K562 (cell line): ENCODE results near the gene LBHD1. TPM values are rescaled to one million over a fixed set of nuclear protein-coding genes. Genes with fewer than 3 reads are reported as not detected.

Source experiments
- ATF1 ChIP-seq, 2 experiments: fragments of 450-650 bp in 1 of 2; IDR thresholded peaks; 2 replicates each; pipeline ENCODE4 v1.6.1; 2016; ENCODE audit warnings: missing compliant biosample characterization in 1 of 2, missing genetic modification characterization in 1 of 2
- CHD2 ChIP-seq: IDR thresholded peaks from 2 replicates; pipeline ENCODE4 v1.6.1; 2011; ENCODE audit warnings: low read depth, low read length
- CTBP1 ChIP-seq: fragments of 450-650 bp; IDR thresholded peaks from 2 replicates; pipeline ENCODE4 v1.6.1; 2016; ENCODE audit warnings: borderline replicate concordance
- CTCF ChIP-seq, 3 experiments: IDR thresholded peaks in 2 of 3; conservative IDR thresholded peaks in 1 of 3; 2 replicates each; pipeline ENCODE4 v1.5.1; 2011 to 2012; ENCODE audit warnings: low read length in 3 of 3, mild to moderate bottlenecking in 3 of 3, control low read depth in 2 of 3, improper control_type of control experiment in 1 of 3, inconsistent platforms in 1 of 3, low read depth in 1 of 3, mixed read lengths in 1 of 3, moderate library complexity in 1 of 3; ENCODE audit not compliant: insufficient read depth in 2 of 3
- HNRNPL ChIP-seq: fragments of 200-400 bp; formaldehyde crosslinking; IDR thresholded peaks from 2 replicates; pipeline ENCODE4 v1.6.1; 2017; ENCODE audit warnings: low read depth, mild to moderate bottlenecking, low read length
- IRF2 ChIP-seq: sonication (generic); formaldehyde crosslinking; IDR thresholded peaks from 2 replicates; pipeline ENCODE4 v1.8.1; 2022; ENCODE audit warnings: mild to moderate bottlenecking, missing genetic modification reagents
- NR2C2 ChIP-seq, 2 experiments: fragments of 200-800 bp in 1 of 2; sonication (Bioruptor generic) in 1 of 2; sonication (generic) in 1 of 2; formaldehyde crosslinking in 1 of 2; IDR thresholded peaks; 2 replicates each; pipeline versions ENCODE4 v1.6.1 to v1.8.0; 2016 to 2022; ENCODE audit warnings: mild to moderate bottlenecking in 1 of 2, missing compliant biosample characterization in 1 of 2, missing genetic modification characterization in 1 of 2, missing genetic modification reagents in 1 of 2
- POU5F1 ChIP-seq: fragments of 150-350 bp; IDR thresholded peaks from 2 replicates; pipeline ENCODE4 v1.6.1; 2014; ENCODE audit warnings: borderline replicate concordance, low read length, low read depth, mild to moderate bottlenecking; ENCODE audit not compliant: partially characterized antibody
- SP1 ChIP-seq: sonication (generic); formaldehyde crosslinking; IDR thresholded peaks from 2 replicates; pipeline ENCODE4 v1.8.1; 2022; ENCODE audit warnings: mild to moderate bottlenecking, missing genetic modification reagents
- TAF1 ChIP-seq: IDR thresholded peaks from 2 replicates; pipeline ENCODE4 v1.6.1; 2011; ENCODE audit warnings: mild to moderate bottlenecking, low read length, moderate library complexity; ENCODE audit not compliant: insufficient read depth, control insufficient read depth, severe bottlenecking; ENCODE audit errors: extremely low read depth
- TFAP4 ChIP-seq: sonication (generic); formaldehyde crosslinking; IDR thresholded peaks from 2 replicates; pipeline ENCODE4 v1.8.0; 2022; ENCODE audit warnings: missing genetic modification reagents, mild to moderate bottlenecking, moderate library complexity, borderline replicate concordance
- THRB ChIP-seq: fragments of 450-650 bp; formaldehyde crosslinking; conservative IDR thresholded peaks from 2 replicates; pipeline ENCODE4 v1.4.0; 2022; ENCODE audit warnings: mild to moderate bottlenecking, missing genetic modification characterization
- USF2 ChIP-seq: sonication (generic); formaldehyde crosslinking; IDR thresholded peaks from 2 replicates; pipeline ENCODE4 v1.5.0; 2020; ENCODE audit warnings: missing genetic modification reagents
- ZBTB11 ChIP-seq, 3 experiments: fragments of 200-800 bp in 1 of 3; fragments of 250-450 bp in 1 of 3; fragments of 450-650 bp in 1 of 3; sonication (Bioruptor Pico) in 1 of 3; sonication (Bioruptor generic) in 1 of 3; formaldehyde crosslinking in 1 of 3; IDR thresholded peaks; 2 replicates each; pipeline versions ENCODE4 v1.6.1 to v1.8.0; 2016 to 2022; ENCODE audit warnings: mild to moderate bottlenecking in 2 of 3, missing genetic modification characterization in 2 of 3, missing compliant biosample characterization in 1 of 3, moderate library complexity in 1 of 3
- ZBTB17 ChIP-seq: fragments of 450-650 bp; formaldehyde crosslinking; IDR thresholded peaks from 2 replicates; pipeline ENCODE4 v1.4.0; 2020; ENCODE audit warnings: mild to moderate bottlenecking
- ZNF197 ChIP-seq: fragments of 200-800 bp; sonication (Bioruptor generic); IDR thresholded peaks from 2 replicates; pipeline ENCODE4 v1.6.1; 2016; ENCODE audit warnings: low read depth, missing genetic modification characterization, missing compliant biosample characterization
- polyA plus RNA-seq, 8 experiments: library from polyadenylated mRNA; depleted of rRNA in 4 of 8; stranded (reverse) in 5 of 8; unstranded in 3 of 8; fragments of >200 nt; fragmentation: Nextera tagmentation in 2 of 8; fragmentation: Illumina TruSeq in 1 of 8; extraction: Ambion mirVana in 2 of 8; extraction: Trizol in 1 of 8; gene quantifications; 2 replicates each; pipeline versions ENCODE4 v1.2.1 to v1.2.3, GENCODE V29; 2011 to 2014; ENCODE audit warnings: inconsistent platforms in 1 of 8, missing spikeins in 1 of 8
- total RNA-seq, 7 experiments: library from RNA; depleted of rRNA in 6 of 7; stranded (reverse); fragments of >200 nt in 6 of 7; fragmentation: Illumina TruSeq in 2 of 7; extraction: Trizol in 2 of 7; gene quantifications; 2 replicates each; pipeline versions ENCODE4 v1.2.1 to v1.2.3, GENCODE V29; 2011 to 2021; ENCODE audit warnings: low replicate concordance in 1 of 7

The LBHD1 gene
- total and polyA plus RNA-seq, 9 of the 15 experiments (the other 6 are each of a cell fraction or from before 2014, with no cell fraction given): 2.6 to 28.0 (median 12.5) TPM

GRCh38 chr11:62621567-62622470, 50.2 kb downstream of the LBHD1 start, which contains the start of gene B3GAT3 (continued):
- peak; percentile 88 for TF ChIP-seq SP1 (CRISPR knock-in tag)
- TF ChIP-seq ZNF197 (CRISPR knock-in tag): peak; percentile 55; the same call in 1 of the 2 replicates
- TF ChIP-seq ATF1 (CRISPR knock-in tag; IDR thresholded peaks at IDR 0.05): peak; percentile 67
- peak; percentile 99 for TF ChIP-seq ATF1 (tag; IDR thresholded peaks at IDR 0.05)
- TF ChIP-seq TFAP4: peak; percentile 100
- peak in 2 of 3 experiments; percentile 8 to 28; a peak in 1 of 6 replicates for TF ChIP-seq CTCF (IDR thresholded peaks at IDR 0.05 in 2 of 3, conservative IDR thresholded peaks at IDR 0.05 in 1 of 3; ENCODE audit: insufficient read depth in 2 of 3, low read depth in 1 of 3, low read length in 3 of 3)
- TF ChIP-seq THRB (CRISPR knock-in tag): 0 out of 2 replicates have a peak, but pooled peaks have one; percentile 20
- peak; percentile 62 for TF ChIP-seq TAF1
- TF ChIP-seq CTBP1: peak; percentile 90
- TF ChIP-seq CHD2: peak; percentile 87
- TF ChIP-seq USF2 (CRISPR knock-in tag): peak; percentile 69
- no peak for TF ChIP-seq IRF2 (CRISPR knock-in tag)
- no peak for TF ChIP-seq POU5F1
- peak; percentile 96 for TF ChIP-seq HNRNPL
- TF ChIP-seq ZBTB17 (CRISPR knock-in tag): peak; percentile 76
- no peak for TF ChIP-seq NR2C2 (CRISPR knock-in tag; IDR thresholded peaks at IDR 0.05)
- peak; percentile 82 for TF ChIP-seq NR2C2 (tag; IDR thresholded peaks at IDR 0.05)
- TF ChIP-seq ZBTB11 (CRISPR knock-in tag; IDR thresholded peaks at IDR 0.05): peak; percentile 88 to 98 (median 95)
